Body of pancreas (tissue), 4 donors: ENCODE results near the gene CFL1. TPM values are rescaled to one million over a fixed set of nuclear protein-coding genes. Genes with fewer than 3 reads are reported as not detected.
"Not testable (repeated sequence)": the region's sequence is repeated elsewhere in the genome, so short reads cannot be mapped to it uniquely, and the experiment has no call there.

Source experiments
- ATAC-seq: fragments of 150-250 bp; one replicate; pipeline ENCODE4 v1.9.1; 2016
- DNase-seq, 4 donors: peaks; one replicate each; pipeline ENCODE4 v3.0.0-alpha.2; 2019
- H3K27ac ChIP-seq, 4 donors: fragments of 200-600 bp; sonication (generic); 1 replicate in 3 of 4; 2 replicates in 1 of 4; pipeline versions ENCODE4 v1.5.1 to v1.6.1; 2016 to 2019; ENCODE audit warnings: mild to moderate bottlenecking in 1 of 4, mixed read lengths in 1 of 4, moderate library complexity in 1 of 4
- H3K27me3 ChIP-seq, 2 donors: fragments of 200-600 bp; sonication (generic); one replicate each; pipeline ENCODE4 v1.6.0; 2016; ENCODE audit warnings: mild to moderate bottlenecking in 1 of 2
- H3K36me3 ChIP-seq, 2 donors: fragments of 200-600 bp; sonication (generic); replicated peaks in 1 of 2; 2 replicates each; pipeline ENCODE4 v1.5.1; 2016; ENCODE audit warnings: low read depth in 2 of 2; ENCODE audit not compliant: insufficient read depth in 1 of 2
- H3K4me1 ChIP-seq: fragments of 200-600 bp; sonication (generic); one replicate; pipeline ENCODE4 v1.6.0; 2016
- H3K4me3 ChIP-seq, 2 donors: fragments of 200-600 bp; sonication (generic); 1 replicate in 1 of 2; 2 replicates in 1 of 2; pipeline ENCODE4 v1.5.1; 2016 to 2019
- H3K9me3 ChIP-seq, 3 donors: fragments of 200-600 bp; sonication (generic); 1 replicate in 2 of 3; 2 replicates in 1 of 3; pipeline ENCODE4 v1.5.1; 2016
- POLR2A ChIP-seq, 3 donors: fragments of 450-650 bp; IDR thresholded peaks; one replicate each; pipeline ENCODE4 v1.6.1; 2016; ENCODE audit warnings: antibody characterized with exemption in 3 of 3, mild to moderate bottlenecking in 2 of 3
- WGBS, 2 donors: methylation state at CpG; one replicate each; pipeline ENCODE4 v1.1.5; 2017; 5-methylcytosine and 5-hydroxymethylcytosine counted together
- intact Hi-C: fragments of 100-400 bp; cut with DNase I; formaldehyde crosslinking; loops from one replicate; pipeline ENCODE4 v1.15.1; 2023
- total RNA-seq, 2 donors: library from RNA; depleted of rRNA; stranded (reverse); fragments of >200 nt; gene quantifications; one replicate each; pipeline ENCODE4 v1.1.0, GENCODE V29; 2016
- TF ChIP-seq, protein P1 (sequence below), 7 experiments: fragments of 450-650 bp in 4 of 7; fragments of 200-600 bp in 3 of 7; sonication (generic) in 3 of 7; IDR thresholded peaks; one replicate each; pipeline ENCODE4 v1.5.1; 2016 to 2019; ENCODE audit warnings: antibody characterized with exemption in 7 of 7

CFL1 gene
- total RNA-seq, 2 donors from 2014 or later = 190 to 412 TPM

DNA sequence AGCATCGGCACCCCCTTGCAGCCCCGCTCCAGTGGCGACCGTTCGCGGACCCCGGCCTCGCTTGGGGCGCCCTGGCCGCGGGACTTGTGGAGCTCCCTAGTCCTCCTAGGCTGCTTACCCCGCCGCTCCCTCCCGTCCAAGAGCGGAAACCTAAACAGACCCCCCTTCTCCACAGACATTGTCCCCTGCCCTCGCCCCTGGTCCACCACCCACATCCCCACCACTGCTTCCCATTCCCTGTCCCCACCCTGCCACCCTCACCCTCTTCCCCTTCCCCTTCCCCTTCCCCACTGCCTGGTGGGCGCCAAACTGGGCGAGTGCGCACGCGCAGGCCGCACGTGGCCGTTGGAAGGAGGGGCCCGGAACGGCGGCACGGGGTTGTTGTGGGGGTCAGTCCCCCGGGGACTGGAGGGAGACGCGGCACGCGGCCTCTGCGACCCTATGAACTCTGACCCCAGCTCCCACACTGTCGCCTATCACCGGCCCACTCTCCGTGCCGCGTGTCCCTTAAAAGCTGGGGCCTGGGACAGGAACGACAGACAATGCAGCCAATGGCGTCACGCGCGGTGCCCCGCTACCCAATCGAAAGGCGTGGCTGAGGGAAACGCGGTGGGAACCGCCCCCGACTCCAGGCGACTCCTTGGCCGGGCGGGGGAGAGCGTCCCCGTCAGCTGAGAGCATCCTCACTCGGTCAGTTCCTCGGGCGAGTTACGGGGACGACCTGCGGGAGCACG lies 24.5 kb downstream of the CFL1 start, which contains the start of gene SNX32:
TSS of gene SNX32 (plus strand) at position 667 of the 734 bp plus-strand sequence. CDS start 103 bp downstream, outside the sequence.
- TF ChIP-seq, protein P1, sequence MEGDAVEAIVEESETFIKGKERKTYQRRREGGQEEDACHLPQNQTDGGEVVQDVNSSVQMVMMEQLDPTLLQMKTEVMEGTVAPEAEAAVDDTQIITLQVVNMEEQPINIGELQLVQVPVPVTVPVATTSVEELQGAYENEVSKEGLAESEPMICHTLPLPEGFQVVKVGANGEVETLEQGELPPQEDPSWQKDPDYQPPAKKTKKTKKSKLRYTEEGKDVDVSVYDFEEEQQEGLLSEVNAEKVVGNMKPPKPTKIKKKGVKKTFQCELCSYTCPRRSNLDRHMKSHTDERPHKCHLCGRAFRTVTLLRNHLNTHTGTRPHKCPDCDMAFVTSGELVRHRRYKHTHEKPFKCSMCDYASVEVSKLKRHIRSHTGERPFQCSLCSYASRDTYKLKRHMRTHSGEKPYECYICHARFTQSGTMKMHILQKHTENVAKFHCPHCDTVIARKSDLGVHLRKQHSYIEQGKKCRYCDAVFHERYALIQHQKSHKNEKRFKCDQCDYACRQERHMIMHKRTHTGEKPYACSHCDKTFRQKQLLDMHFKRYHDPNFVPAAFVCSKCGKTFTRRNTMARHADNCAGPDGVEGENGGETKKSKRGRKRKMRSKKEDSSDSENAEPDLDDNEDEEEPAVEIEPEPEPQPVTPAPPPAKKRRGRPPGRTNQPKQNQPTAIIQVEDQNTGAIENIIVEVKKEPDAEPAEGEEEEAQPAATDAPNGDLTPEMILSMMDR (IDR thresholded peaks at IDR 0.05) = no peak
- no peak for TF ChIP-seq POLR2A (IDR thresholded peaks at IDR 0.05)
- no peaks in the 10 kb centered on the region for H3K9me3 ChIP-seq
- WGBS, 2 donors = 3 to 5% methylated on average over 46 to 63 of the region's 63 CpGs
- intact Hi-C loops = no loop called here
- no peaks in the 10 kb centered on the region for H3K36me3 ChIP-seq
- ATAC-seq (peak; percentile 100), DNase-seq (peak; percentile 94 to 95 (median 95))
- H3K4me3 ChIP-seq = peak within 1 kb of the TSS; percentile 12 to 32
- H3K27me3 ChIP-seq = no peaks in the 10 kb centered on the region
- H3K4me1 ChIP-seq = peaks cover 18% of the 10 kb centered on the region
- H3K27ac ChIP-seq = no peak within 1 kb of the TSS

- H3K36me3 ChIP-seq, H3K4me3 ChIP-seq, ATAC-seq, DNase-seq, H3K27ac ChIP-seq, intact Hi-C loops, H3K27me3 ChIP-seq, H3K9me3 ChIP-seq: not testable (repeated sequence)
- H3K4me1 ChIP-seq = peaks cover 18% of the 10 kb centered on the region
Observed at GRCh38 chr11:65832231-65832630, 25.7 kb downstream of the CFL1 start.

GRCh38 chr11:65829459-65829858 lies 28.5 kb downstream of the CFL1 start:
- no peak for DNase-seq
- ATAC-seq = no peak
- intact Hi-C loops = no loop called here
- no peaks in the 10 kb centered on the region for H3K36me3 ChIP-seq
- no peak overlapping the region for H3K4me3 ChIP-seq
- no peak overlapping the region for H3K27ac ChIP-seq
- TF ChIP-seq, protein P1 (IDR thresholded peaks at IDR 0.05) = no peak
- no peak for TF ChIP-seq POLR2A (IDR thresholded peaks at IDR 0.05)
- peaks cover 17% of the 10 kb centered on the region for H3K4me1 ChIP-seq
- no peaks in the 10 kb centered on the region for H3K27me3 ChIP-seq
- WGBS, 2 donors = 64 to 69% methylated on average over 4 of the region's 4 CpGs
- H3K9me3 ChIP-seq = no peaks in the 10 kb centered on the region

- DNase-seq = no peak
- no peak for ATAC-seq
- WGBS, 2 donors = 79 to 80% methylated on average over 4 to 8 of the region's 8 CpGs
- no peaks in the 10 kb centered on the region for H3K36me3 ChIP-seq
- H3K4me3 ChIP-seq = no peak overlapping the region
- TF ChIP-seq POLR2A (IDR thresholded peaks at IDR 0.05) = no peak
- TF ChIP-seq, protein P1 (IDR thresholded peaks at IDR 0.05) = no peak
- H3K27ac ChIP-seq = no peak overlapping the region
- H3K9me3 ChIP-seq = no peaks in the 10 kb centered on the region
- H3K27me3 ChIP-seq = no peaks in the 10 kb centered on the region
- H3K4me1 ChIP-seq = peaks cover 14% of the 10 kb centered on the region
- intact Hi-C loops = no loop called here
Observed at GRCh38 chr11:65826984-65827735, 30.8 kb downstream of the CFL1 start.

- 30 to 39% methylated on average over 15 of the region's 15 CpGs for WGBS, 2 donors
- no peak for TF ChIP-seq POLR2A (IDR thresholded peaks at IDR 0.05)
- TF ChIP-seq, protein P1 (IDR thresholded peaks at IDR 0.05) = peak in 1 of 7 experiments; percentile 10
- Histone ChIP-seq H3K36me3 (no peaks in the 10 kb centered on the region), H3K4me3 (no peak overlapping the region), H3K9me3 (no peaks in the 10 kb centered on the region), H3K4me1 (peaks cover 26% of the 10 kb centered on the region), H3K27me3 (no peaks in the 10 kb centered on the region), H3K27ac (peak overlapping the region in 3 of 4 donors; percentile 15 to 27 (median 19))
- intact Hi-C loops = loop anchor here (5.0 kb wide), 1 partner anchor 106 kb away; no protein-coding TSS in a partner anchor
- peak; percentile 51 to 80 (median 70) for DNase-seq
- ATAC-seq = peak; percentile 67
Observed at GRCh38 chr11:65822776-65823528, 35.0 kb downstream of the CFL1 start.
